ENCODE results near the gene ZNF335. TPM values are rescaled to one million over a fixed set of nuclear protein-coding genes. Genes with fewer than 3 reads are reported as not detected.
"Not testable (repeated sequence)": the region's sequence is repeated elsewhere in the genome, so short reads cannot be mapped to it uniquely, and the experiment has no call there.

ZNF335 gene
- polyA plus RNA-seq, 1 donor = 12.0 TPM

DNA sequence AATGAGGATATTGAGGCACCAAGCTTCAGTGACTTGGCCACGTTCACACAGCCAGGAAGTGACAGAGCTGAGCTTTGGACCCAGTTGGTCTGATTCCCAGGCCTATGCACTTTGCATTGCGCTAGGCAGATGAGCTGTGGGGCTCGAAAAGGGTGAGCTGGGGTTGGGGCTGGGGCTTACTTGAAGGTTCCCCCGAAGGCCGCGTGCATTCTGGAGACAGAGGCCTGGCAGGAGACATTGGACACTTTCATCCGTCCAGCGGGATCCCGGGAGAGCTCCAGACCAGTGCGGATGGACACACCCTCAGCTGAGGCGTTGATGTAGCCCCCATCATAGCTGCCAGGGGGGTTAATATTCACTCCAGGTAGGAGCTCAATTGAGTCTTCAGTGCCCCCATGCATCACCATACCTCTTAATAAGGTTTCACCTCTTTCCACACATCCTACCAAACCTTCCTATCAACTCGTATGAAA is 62.6 kb downstream of the ZNF335 start:
- DNase-seq = no peak

DNA sequence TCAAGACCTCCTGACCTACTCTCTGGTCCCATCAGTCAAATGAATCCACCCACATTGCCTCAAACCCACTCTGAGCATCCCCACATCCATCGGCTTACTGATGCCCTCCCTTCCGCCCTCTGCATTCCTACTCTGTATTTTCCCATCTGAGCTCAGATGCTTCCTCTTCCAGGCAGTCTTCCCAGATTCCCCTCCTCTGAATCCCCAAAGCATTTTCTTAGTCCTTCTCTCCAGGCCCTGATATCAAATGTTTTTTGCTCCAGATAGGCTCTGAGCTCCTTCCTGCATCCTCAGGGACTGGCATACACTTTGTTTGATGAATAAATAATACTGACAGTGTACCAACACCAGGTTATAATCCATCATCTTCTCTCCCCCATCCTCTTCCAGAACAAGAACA is 63.9 kb downstream of the ZNF335 start:
- no peak for DNase-seq

DNA sequence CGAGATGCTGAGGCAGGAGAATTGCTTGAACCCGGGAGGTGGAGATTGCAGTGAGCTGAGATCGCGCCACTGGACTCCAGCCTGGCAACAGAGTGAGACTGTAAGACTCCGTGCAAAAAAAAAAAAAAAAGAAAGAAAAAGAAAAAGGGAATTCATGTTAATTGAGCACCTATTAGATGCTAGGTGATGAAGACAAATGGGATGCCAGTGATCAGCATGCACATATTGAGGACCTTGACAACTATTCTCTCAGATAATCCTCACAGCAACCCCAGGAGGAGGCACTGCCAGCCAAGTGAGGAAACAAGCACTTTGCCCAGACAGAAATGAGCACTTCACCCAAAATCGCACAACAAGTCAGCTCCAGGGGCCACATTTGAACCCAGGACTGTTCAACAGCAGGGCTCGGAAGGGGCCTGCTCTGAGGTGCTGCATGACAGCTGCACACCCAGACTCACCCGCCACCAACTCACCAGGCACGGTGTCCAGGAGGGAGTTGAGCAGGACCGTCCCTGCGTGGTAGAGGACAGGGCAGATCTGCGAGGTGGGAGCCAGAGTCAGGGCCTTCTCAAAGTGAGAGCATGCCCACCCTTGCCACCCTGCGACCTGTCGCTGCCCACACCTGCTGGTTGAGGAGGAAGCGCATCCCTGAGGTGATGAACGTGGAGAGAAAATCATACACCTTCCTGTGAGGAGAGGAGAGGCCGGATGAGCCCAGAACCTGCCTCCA is 64.6 kb downstream of the ZNF335 start:
- no peak for DNase-seq

DNA sequence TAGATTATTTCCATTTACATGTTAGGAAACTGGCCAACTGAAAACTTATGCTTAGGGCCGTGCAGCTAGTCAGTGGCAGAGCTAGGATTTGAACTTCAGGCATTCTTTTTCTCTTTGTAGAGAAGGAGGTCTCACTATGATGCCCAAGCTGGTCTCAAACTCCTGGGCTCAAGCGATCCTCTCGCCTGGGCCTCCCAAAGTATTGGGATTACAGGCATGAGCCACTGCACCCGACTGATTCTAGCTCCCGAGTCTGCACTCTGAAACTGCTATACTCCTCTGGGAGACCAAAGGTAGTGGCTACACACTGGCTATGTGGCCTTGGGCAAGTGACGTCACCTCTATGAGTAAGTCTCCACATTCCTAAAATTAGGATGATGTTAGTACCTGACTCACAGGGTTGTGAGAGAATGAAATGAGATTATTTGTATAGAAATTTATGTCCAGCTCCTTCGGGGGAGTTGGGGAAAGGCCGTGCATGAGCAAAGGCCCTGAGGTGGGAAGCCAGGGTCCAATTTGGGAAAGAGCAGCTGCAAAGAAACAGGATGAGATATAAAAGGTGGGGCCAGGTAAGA is 66.4 kb downstream of the ZNF335 start:
- no peak for DNase-seq

DNA sequence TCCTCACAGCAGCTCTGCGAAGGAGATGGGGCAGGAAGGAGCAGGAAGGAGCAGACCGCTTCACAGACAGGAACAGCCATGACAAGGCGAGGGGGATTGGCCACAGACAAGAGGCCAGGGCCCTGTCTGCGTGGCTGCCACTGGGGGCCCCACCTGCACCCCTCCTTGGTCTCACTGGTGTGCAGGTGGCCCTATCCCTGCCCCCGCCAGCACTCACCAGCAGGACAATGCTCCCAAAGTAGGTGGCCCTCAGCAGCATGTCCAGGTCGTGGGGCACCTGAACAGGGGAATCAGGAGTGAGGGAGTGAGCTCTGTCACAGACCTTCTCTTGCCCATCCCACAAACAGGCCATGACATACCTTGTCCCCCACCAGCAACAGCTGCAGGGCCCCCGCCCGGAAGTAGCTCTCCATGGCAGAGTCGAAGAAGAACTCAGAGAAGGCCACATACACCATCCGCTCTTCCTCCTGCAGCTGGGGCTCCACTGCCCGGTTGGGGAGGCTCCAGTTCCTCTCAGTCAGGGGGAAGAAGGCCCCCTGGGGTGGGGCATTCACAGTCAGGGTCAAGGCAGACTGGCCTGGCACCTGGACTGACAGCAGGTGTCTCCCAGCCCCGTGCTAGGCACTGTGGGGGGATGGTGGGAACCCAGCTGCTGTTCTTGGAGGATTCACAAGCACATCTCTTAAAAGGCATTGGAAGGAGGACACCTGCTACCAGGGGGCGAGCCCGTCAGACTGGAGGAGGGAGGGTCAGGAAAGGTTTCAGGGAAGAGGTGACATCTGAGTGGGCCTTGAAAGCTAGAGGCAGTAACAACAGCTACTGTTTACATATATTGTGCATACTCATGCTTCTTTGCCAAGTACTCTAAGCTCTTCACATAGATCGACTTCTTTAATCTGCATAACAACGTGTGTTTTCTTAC is 67.2 kb downstream of the ZNF335 start:
- no peak for DNase-seq

DNA sequence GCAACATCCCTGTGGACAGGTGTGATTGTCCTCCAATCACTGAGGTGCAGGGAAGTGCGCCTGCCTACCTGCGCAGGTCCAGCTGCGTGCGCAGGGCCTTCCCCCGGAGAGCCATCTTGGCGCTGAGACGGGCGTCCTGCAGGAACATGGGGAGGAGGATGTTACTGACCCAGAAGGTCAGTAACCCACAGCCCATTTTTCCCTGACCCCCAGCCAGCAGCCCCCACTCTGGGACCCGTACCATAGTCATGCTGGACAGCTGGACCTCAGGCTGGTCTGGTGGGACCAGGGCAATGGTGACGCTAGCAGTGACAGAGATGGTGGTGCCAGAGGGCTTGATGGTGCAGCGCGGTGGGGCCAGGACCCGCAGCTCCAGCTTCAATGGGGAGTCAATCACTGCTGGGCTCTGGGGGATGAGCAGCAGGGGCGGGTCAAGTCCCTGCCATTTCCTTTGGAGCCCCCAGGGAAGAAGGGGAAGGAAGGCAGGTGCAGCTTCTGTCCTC is 69.8 kb downstream of the ZNF335 start:
- DNase-seq = no peak

DNA sequence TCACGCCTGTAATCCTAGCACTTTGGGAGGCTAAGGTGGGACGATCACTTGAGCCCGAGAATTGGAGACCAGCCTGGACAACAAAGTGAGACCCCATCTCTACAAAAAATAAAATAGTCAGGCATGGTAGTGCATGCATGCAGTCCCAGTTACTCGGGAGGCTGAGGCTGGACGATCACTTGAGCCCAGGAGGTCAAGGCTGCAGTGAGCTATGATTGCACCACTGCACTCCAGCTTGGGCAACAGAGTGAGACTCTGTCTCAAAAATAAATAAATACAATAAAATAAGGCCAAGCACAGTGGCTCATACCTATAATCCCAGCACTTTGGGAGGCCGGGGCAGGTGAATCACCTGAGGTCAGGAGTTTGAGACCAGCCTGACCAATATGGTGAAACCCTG is 70.7 kb downstream of the ZNF335 start:
- DNase-seq = not testable (repeated sequence)

DNA sequence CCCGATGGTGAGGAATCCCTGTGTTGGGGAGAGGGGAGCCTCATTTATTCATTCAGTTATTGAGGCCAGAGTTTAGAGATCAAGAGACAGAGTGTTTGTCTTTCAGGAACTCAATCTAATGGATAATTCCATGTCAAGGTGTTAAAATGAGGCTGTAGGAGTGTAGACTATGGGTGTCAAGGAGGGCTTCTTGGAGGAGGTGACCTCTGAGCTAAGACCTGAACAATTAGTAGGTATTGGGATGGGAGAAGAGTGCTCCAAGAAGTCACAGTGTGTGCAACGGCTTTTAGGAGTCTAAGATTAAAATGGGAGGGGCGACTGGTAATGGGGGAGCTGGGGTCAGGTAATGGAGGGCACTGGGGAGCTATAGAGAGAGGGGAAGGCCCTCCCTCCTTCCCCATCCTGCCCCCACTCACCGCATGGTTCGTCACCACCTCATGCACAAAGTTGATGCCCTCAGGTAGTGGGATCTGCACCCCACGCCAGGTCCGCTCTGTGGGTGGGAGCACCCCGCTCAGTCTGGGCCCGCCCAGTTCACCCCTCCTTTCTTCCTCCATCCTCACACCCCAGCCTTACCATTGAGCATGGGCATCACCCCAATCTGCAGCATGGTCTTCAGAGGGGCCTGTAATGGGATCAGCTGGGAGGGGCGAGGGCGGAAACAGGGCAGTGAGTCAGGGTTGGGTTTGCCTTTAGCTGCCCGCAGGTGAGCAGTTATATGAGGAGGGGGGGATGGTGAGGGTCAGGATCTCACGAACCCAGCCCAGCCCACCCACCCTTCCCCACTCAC is 72.8 kb downstream of the ZNF335 start:
- DNase-seq = no peak

Other genes with a start within 250 kb of the ZNF335 start
- not detected for gene SPINT4, start 249.9 kb downstream of the ZNF335 start, polyA plus RNA-seq (ENCODE audit: insufficient read length)
- 0.92 TPM for gene WFDC3, start 180.3 kb downstream of the ZNF335 start, polyA plus RNA-seq (ENCODE audit: insufficient read length)
- gene DNTTIP1, start 180.2 kb downstream of the ZNF335 start, polyA plus RNA-seq (ENCODE audit: insufficient read length) = 50.5 TPM
- gene UBE2C, start 159.6 kb downstream of the ZNF335 start, polyA plus RNA-seq (ENCODE audit: insufficient read length) = 26.2 TPM
- 9,031 TPM for gene TNNC2, start 144.9 kb downstream of the ZNF335 start, polyA plus RNA-seq (ENCODE audit: insufficient read length)
- gene SNX21, start 138.4 kb downstream of the ZNF335 start, polyA plus RNA-seq (ENCODE audit: insufficient read length) = 34.7 TPM
- 19.9 TPM for gene ACOT8, start 114.8 kb downstream of the ZNF335 start, polyA plus RNA-seq (ENCODE audit: insufficient read length)
- gene ZSWIM3, start 114.6 kb downstream of the ZNF335 start, polyA plus RNA-seq (ENCODE audit: insufficient read length) = 4.2 TPM
- gene ZSWIM1, start 91.0 kb downstream of the ZNF335 start, polyA plus RNA-seq (ENCODE audit: insufficient read length) = 11.9 TPM
- gene SPATA25, start 84.6 kb downstream of the ZNF335 start, polyA plus RNA-seq (ENCODE audit: insufficient read length) = 9.2 TPM
- gene NEURL2, start 81.0 kb downstream of the ZNF335 start, polyA plus RNA-seq (ENCODE audit: insufficient read length) = 24.5 TPM
- 68.0 TPM for gene CTSA, start 80.9 kb downstream of the ZNF335 start, polyA plus RNA-seq (ENCODE audit: insufficient read length)
- gene PLTP, start 60.0 kb downstream of the ZNF335 start, polyA plus RNA-seq (ENCODE audit: insufficient read length) = 26.2 TPM
- gene PCIF1, start 37.5 kb downstream of the ZNF335 start, polyA plus RNA-seq (ENCODE audit: insufficient read length) = 26.4 TPM
- 0.25 TPM for gene MMP9, start 36.7 kb upstream of the ZNF335 start, polyA plus RNA-seq (ENCODE audit: insufficient read length)
- 1.3 TPM for gene SLC12A5, start 57.0 kb upstream of the ZNF335 start, polyA plus RNA-seq (ENCODE audit: insufficient read length)
- gene NCOA5, start 117.8 kb upstream of the ZNF335 start, polyA plus RNA-seq (ENCODE audit: insufficient read length) = 36.6 TPM
- gene CD40, start 146.1 kb upstream of the ZNF335 start, polyA plus RNA-seq (ENCODE audit: insufficient read length) = 7.4 TPM

Data from hindlimb muscle (tissue), 1 donor.